ENCODE data around the gene DHRS12.

DHRS12 gene

DNA sequence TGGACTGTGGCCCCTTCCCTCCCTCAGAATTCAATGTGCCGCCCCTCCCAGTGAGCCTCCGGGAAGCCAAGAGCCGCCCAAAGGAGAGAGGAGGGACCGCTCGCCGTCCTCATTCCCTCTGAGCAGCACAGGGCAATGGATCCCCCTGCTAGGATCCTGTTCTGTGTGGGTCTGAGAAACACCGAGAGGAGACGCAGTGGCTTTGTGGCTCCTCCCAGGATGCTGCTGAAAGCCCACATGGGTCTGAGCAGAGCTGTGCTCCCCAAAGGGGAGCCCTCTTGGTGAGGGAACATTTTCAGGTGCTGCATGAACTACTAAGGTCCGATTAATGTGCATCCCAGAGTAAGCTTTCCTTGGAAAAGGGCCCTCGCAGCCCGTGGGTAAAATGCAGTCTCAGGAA is 30.4 kb downstream of the DHRS12 start:
- Histone ChIP-seq H3K36me3 (replicated peaks; ENCODE audit: low read depth, low read length) (no peaks in the 10 kb centered on the region), H3K4me3 (ENCODE audit: low read length) (no peak overlapping the region), H4K20me1 (ENCODE audit: insufficient read depth, low read length) (no peaks in the 10 kb centered on the region), H3K79me2 (ENCODE audit: low read length) (no peaks in the 10 kb centered on the region), H3K27ac (ENCODE audit: low read length) (no peak overlapping the region), H2AFZ (ENCODE audit: low read depth, low read length) (no peak overlapping the region), H3K9me3 (ENCODE audit: insufficient read depth, low read length) (no peaks in the 10 kb centered on the region), H3K4me2 (ENCODE audit: low read length) (no peak overlapping the region), H3K9ac (ENCODE audit: low read length) (no peak overlapping the region), H3K4me1 (ENCODE audit: low read length) (peaks cover 25% of the 10 kb centered on the region), H3K27me3 (ENCODE audit: low read depth, low read length) (no peaks in the 10 kb centered on the region)
- TF ChIP-seq, protein P1, sequence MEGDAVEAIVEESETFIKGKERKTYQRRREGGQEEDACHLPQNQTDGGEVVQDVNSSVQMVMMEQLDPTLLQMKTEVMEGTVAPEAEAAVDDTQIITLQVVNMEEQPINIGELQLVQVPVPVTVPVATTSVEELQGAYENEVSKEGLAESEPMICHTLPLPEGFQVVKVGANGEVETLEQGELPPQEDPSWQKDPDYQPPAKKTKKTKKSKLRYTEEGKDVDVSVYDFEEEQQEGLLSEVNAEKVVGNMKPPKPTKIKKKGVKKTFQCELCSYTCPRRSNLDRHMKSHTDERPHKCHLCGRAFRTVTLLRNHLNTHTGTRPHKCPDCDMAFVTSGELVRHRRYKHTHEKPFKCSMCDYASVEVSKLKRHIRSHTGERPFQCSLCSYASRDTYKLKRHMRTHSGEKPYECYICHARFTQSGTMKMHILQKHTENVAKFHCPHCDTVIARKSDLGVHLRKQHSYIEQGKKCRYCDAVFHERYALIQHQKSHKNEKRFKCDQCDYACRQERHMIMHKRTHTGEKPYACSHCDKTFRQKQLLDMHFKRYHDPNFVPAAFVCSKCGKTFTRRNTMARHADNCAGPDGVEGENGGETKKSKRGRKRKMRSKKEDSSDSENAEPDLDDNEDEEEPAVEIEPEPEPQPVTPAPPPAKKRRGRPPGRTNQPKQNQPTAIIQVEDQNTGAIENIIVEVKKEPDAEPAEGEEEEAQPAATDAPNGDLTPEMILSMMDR (IDR thresholded peaks at IDR 0.05; ENCODE audit: low read depth, low read length), result no peak
- TF ChIP-seq EZH2phosphoT487 (IDR thresholded peaks at IDR 0.05; ENCODE audit: low read depth), result no peak

DNA sequence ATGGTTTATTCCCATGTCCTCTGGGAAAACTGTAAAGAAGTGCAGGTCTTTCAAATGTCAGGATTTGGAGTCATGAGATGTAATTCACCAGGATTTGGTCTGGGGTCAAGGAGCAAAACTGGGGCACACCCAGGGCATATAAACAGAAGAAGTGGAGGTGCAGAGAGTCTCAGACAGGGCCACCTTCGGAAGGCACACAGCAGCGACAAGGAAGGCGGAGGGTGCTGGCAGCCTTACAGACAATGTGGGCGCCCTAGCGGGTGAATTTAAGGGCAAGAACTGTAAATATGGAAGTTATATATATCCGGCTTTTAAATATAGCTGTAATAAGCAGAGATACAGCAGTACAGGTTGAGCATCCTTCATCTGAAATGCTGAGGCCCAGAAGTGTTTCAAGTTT is 31.2 kb downstream of the DHRS12 start:
- H3K4me3 ChIP-seq (ENCODE audit: low read length), result no peak overlapping the region
- H3K27me3 ChIP-seq (ENCODE audit: low read depth, low read length), result no peaks in the 10 kb centered on the region
- TF ChIP-seq EZH2phosphoT487 (IDR thresholded peaks at IDR 0.05; ENCODE audit: low read depth), result no peak
- TF ChIP-seq, protein P1 (IDR thresholded peaks at IDR 0.05; ENCODE audit: low read depth, low read length), result no peak
- no peak overlapping the region for H3K9ac ChIP-seq (ENCODE audit: low read length)
- peaks cover 26% of the 10 kb centered on the region for H3K4me1 ChIP-seq (ENCODE audit: low read length)
- H3K9me3 ChIP-seq (ENCODE audit: insufficient read depth, low read length), result no peaks in the 10 kb centered on the region
- no peaks in the 10 kb centered on the region for H4K20me1 ChIP-seq (ENCODE audit: insufficient read depth, low read length)
- H3K27ac ChIP-seq (ENCODE audit: low read length), result no peak overlapping the region
- no peak overlapping the region for H3K4me2 ChIP-seq (ENCODE audit: low read length)
- no peaks in the 10 kb centered on the region for H3K79me2 ChIP-seq (ENCODE audit: low read length)
- no peak overlapping the region for H2AFZ ChIP-seq (ENCODE audit: low read depth, low read length)
- H3K36me3 ChIP-seq (replicated peaks; ENCODE audit: low read depth, low read length), result no peaks in the 10 kb centered on the region

DNA sequence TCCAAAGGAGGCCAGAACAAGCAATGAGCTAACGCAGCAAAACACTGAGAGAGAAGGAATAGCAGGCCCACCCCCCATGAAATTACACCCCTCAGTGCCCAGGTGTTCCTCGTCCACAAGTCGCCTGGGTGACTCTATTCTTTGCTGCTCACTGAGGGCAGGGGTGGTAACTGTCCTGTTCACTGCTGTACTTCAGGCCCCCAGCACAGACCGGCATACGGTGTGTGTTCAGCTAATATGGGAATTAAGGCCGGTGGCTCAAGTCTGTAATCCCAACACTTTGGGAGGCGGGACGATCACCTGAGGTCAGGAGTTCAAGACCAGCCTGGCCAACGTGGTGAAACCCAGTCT is 31.9 kb downstream of the DHRS12 start:
- no peaks in the 10 kb centered on the region for H3K79me2 ChIP-seq (ENCODE audit: low read length)
- no peaks in the 10 kb centered on the region for H3K36me3 ChIP-seq (replicated peaks; ENCODE audit: low read depth, low read length)
- TF ChIP-seq, protein P1 (IDR thresholded peaks at IDR 0.05; ENCODE audit: low read depth, low read length), result no peak
- TF ChIP-seq EZH2phosphoT487 (IDR thresholded peaks at IDR 0.05; ENCODE audit: low read depth), result no peak
- H2AFZ ChIP-seq (ENCODE audit: low read depth, low read length), result no peak overlapping the region
- no peak overlapping the region for H3K27ac ChIP-seq (ENCODE audit: low read length)
- H4K20me1 ChIP-seq (ENCODE audit: insufficient read depth, low read length), result no peaks in the 10 kb centered on the region
- H3K4me2 ChIP-seq (ENCODE audit: low read length), result no peak overlapping the region
- no peak overlapping the region for H3K4me3 ChIP-seq (ENCODE audit: low read length)
- no peaks in the 10 kb centered on the region for H3K9me3 ChIP-seq (ENCODE audit: insufficient read depth, low read length)
- peaks cover 26% of the 10 kb centered on the region for H3K4me1 ChIP-seq (ENCODE audit: low read length)
- no peak overlapping the region for H3K9ac ChIP-seq (ENCODE audit: low read length)
- no peaks in the 10 kb centered on the region for H3K27me3 ChIP-seq (ENCODE audit: low read depth, low read length)

DNA sequence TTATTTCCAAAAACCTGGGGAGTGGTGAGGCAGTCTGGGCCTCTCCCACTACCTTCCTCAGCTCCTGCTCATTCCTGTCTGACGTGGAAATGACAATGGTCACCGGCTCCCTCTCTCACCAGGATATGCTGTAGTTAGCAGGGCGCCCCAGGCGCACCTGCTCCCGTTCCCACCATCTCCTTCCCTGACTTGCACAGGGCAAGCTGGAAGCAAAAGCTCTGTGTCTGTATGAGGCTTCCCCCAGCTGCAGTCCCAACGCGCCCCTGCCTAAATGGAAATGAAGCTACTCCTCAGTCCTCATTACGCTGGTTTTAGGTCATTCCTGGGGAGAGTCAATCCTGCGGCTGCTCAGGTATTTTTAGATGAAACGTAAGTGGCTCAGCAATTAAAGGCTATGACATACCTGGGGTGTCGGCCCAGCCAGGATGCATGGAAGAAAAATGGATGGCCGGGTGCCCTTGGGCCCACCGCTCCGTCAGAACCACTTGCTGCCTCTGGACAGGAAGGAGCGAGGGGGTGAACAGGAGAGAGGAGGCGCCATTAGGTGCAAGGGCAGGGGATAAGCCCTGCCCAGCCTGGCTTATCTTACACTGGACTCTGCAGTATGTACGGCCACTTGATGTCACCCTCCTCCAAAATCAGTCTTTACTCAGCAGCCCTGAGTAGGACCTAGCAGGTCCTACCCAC is 32.4 kb downstream of the DHRS12 start:
- H3K9me3 ChIP-seq (ENCODE audit: insufficient read depth, low read length), result no peaks in the 10 kb centered on the region
- H4K20me1 ChIP-seq (ENCODE audit: insufficient read depth, low read length), result no peaks in the 10 kb centered on the region
- no peaks in the 10 kb centered on the region for H3K36me3 ChIP-seq (replicated peaks; ENCODE audit: low read depth, low read length)
- H3K4me1 ChIP-seq (ENCODE audit: low read length), result peaks cover 26% of the 10 kb centered on the region
- peak overlapping the region; percentile 85 for H3K4me2 ChIP-seq (ENCODE audit: low read length)
- 0 out of 2 replicates have a peak overlapping the region, but pooled peaks have one; percentile 23 for H2AFZ ChIP-seq (ENCODE audit: low read depth, low read length)
- peak overlapping the region; percentile 55; the same call in 1 of the 2 replicates for H3K9ac ChIP-seq (ENCODE audit: low read length)
- H3K79me2 ChIP-seq (ENCODE audit: low read length), result no peaks in the 10 kb centered on the region
- H3K4me3 ChIP-seq (ENCODE audit: low read length), result peak overlapping the region; percentile 60
- no peak overlapping the region for H3K27ac ChIP-seq (ENCODE audit: low read length)
- TF ChIP-seq, protein P1 (IDR thresholded peaks at IDR 0.05; ENCODE audit: low read depth, low read length), result peak; percentile 13; the same call in 1 of the 2 replicates
- TF ChIP-seq EZH2phosphoT487 (IDR thresholded peaks at IDR 0.05; ENCODE audit: low read depth), result no peak
- H3K27me3 ChIP-seq (ENCODE audit: low read depth, low read length), result no peaks in the 10 kb centered on the region

All from OCI-LY3 (cell line).